HG02981 (cell line): ENCODE data around the gene VPS37D.
"Not testable (repeated sequence)": the region's sequence is repeated elsewhere in the genome, so short reads cannot be mapped to it uniquely, and the experiment has no call there.

Experiments
- ATAC-seq: cut with Tn5 transposase; IDR thresholded peaks from one replicate; pipeline ENCODE4 v1.9.1; 2021; ENCODE audit warnings: mild to moderate bottlenecking, moderate library complexity; ENCODE audit not compliant: unreplicated experiment

VPS37D gene

GRCh38 chr7:73704640-73705550, 37.3 kb downstream of the VPS37D start:
- no peak for ATAC-seq

GRCh38 chr7:73705551-73705920, 37.9 kb downstream of the VPS37D start:
- no peak for ATAC-seq

- ATAC-seq = no peak
Observed at GRCh38 chr7:73706126-73707044, 38.8 kb downstream of the VPS37D start.

- ATAC-seq = no peak
Observed at GRCh38 chr7:73707045-73707631, 39.5 kb downstream of the VPS37D start.

GRCh38 chr7:73708961-73709549, 41.4 kb downstream of the VPS37D start:
- no peak for ATAC-seq

GRCh38 chr7:73712773-73713172, 45.1 kb downstream of the VPS37D start:
- no peak for ATAC-seq

- ATAC-seq = not testable (repeated sequence)
Observed at GRCh38 chr7:73713319-73713718, 45.7 kb downstream of the VPS37D start.

GRCh38 chr7:73715648-73716317, 48.2 kb downstream of the VPS37D start:
- no peak for ATAC-seq

- no peak for ATAC-seq
Observed at GRCh38 chr7:73716318-73716890, 48.8 kb downstream of the VPS37D start.

- no peak for ATAC-seq
Observed at GRCh38 chr7:73717025-73717807, 49.6 kb downstream of the VPS37D start.

- ATAC-seq = no peak
Observed at GRCh38 chr7:73717991-73718405, 50.4 kb downstream of the VPS37D start.

GRCh38 chr7:73718438-73718881, 50.8 kb downstream of the VPS37D start:
- ATAC-seq = no peak

- ATAC-seq = peak; percentile 60
Observed at GRCh38 chr7:73718905-73719805, 51.5 kb downstream of the VPS37D start, which contains the start of gene STX1A. TSS of gene STX1A (minus strand) at chr7:73719669. CDS start at chr7:73719631, 38 bp downstream.

GRCh38 chr7:73719806-73720169, 52.2 kb downstream of the VPS37D start:
- no peak for ATAC-seq

GRCh38 chr7:73720443-73720842, 52.8 kb downstream of the VPS37D start:
- not testable (repeated sequence) for ATAC-seq

GRCh38 chr7:73721377-73721817, 53.8 kb downstream of the VPS37D start:
- ATAC-seq = no peak
